HUDEP-2 (cell line): ENCODE measurements around the gene MGAT4C.
"Not testable (repeated sequence)": the region's sequence is repeated elsewhere in the genome, so short reads cannot be mapped to it uniquely, and the experiment has no call there.

ENCODE experiments used
- DNase-seq, 76 experiments: peaks; one replicate each; lab custom pipeline; 2025; ENCODE audit not compliant: unreplicated experiment in 76 of 76; lab: John Stamatoyannopoulos, UW

Gene MGAT4C

DNA sequence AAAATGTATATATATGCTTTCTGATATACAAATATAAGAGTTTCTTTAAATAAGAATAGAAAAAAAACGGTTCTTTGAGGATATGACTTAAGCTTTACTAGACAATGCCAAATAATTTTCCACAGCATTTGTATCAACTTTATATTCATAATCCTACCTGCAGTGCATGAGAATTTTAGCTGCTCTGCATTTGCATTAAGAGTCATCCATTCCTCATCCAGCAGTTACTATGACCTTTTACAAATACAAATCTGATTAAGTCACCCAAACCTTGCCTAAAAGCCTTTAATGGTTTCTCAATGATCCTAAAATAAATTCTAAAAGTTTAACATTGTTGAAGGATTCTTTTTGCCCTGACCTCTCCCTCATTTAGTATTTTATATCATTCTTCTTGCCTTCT lies 116.5 kb downstream of the MGAT4C start:
- DNase-seq = no peak

- no peak for DNase-seq
These were observed 117.4 kb downstream of the MGAT4C start for GRCh38 chr12:86138770-86139169.

DNA sequence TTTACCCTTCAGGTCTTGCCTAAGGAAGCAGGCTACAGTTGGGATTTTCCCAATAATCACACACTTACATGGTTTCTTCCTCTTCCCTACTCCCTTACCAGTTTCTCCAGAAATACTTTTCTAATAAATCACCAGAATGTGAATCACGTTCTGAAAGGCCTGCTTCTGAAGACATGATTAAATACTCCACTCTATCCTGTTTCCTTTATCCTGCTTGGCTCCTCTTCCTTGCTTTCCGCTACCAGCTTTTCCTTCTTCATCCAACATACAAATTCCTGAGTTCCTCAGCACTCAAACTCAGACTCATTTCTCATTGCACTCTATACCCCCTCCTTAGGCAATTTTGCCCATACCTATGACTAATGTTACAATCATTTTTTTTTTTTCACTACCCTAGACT lies 118.3 kb downstream of the MGAT4C start:
- no peak for DNase-seq

DNA sequence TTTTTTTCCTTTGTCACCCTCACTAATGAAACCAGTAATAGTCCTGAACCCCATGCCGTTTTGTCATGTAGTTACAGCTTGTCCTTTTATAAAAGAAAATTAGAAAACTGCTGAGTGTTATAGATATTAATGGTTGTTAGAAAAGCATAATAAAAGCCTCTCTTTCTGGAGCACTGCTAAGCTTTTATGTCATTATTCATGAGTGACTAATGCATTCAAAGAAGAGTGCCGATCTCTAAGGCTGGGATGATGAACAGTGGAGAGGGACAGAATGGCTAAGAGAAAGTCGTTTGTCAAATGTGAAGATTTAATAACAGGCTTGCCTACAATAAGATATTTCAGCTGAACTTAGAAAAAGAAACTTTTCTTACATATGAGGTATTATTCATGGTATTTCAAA lies 121.6 kb downstream of the MGAT4C start:
- no peak for DNase-seq

DNA sequence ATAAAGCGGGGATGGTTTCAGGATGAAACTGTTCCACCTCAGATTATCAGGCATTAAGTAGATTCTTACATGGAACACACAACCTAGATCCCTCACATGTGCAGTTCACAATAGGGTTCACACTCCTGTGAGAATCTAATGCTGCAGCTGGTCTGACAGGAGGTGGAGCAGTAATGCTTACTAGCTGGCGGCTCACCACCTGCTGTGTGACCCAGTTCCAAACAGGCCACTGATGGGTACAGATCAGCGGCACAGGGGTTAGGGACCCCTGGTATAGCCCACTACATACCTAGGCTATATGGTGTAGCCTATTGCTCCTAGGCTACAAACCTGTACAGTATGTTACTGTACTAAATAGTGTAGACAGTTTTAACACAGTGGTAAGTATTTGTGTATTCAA lies 129.3 kb downstream of the MGAT4C start:
- not testable (repeated sequence) for DNase-seq

GRCh38 chr12:86122846-86123468 lies 133.2 kb downstream of the MGAT4C start:
- no peak for DNase-seq

DNA sequence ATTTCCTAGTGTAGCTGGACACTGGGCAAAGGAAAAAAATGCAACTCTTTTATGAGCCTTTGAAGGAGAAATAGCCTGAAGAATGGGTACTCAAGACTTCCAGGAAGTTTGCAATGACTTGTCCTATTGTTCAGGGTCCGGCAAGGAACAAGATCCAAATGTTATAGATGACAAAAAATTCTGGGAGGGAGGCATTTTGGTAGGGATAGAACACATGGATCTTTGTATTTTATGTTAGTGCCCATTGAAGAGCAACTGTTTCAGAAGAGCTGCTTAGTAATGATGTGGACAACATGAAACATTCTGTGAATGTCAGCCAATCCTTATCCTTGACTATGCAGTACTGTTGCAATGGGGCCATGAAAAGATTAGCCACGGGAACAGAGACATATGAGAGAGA lies 138.0 kb downstream of the MGAT4C start:
- DNase-seq = no peak

GRCh38 chr12:86117711-86118110 lies 138.5 kb downstream of the MGAT4C start:
- no peak for DNase-seq

GRCh38 chr12:86104087-86104486 lies 152.1 kb downstream of the MGAT4C start:
- DNase-seq = no peak

DNA sequence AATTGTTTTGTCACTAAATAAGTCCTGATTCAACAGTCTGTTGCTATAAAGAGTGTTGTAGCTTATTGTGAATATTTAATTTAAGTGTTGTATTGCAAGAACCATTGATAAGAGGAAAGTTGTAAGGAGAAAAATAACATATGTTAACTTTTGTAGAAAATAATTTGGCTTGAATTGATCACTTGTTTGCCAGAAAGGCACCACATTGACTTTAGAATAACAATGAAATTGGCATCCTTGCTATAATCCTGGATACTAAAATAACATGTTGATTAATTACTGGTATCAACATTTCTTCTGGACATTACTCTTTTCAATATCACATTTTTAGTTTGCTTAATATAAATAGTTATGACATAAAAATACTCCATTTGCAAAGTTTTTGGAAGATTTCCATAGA lies 159.0 kb downstream of the MGAT4C start:
- no peak for DNase-seq

DNA sequence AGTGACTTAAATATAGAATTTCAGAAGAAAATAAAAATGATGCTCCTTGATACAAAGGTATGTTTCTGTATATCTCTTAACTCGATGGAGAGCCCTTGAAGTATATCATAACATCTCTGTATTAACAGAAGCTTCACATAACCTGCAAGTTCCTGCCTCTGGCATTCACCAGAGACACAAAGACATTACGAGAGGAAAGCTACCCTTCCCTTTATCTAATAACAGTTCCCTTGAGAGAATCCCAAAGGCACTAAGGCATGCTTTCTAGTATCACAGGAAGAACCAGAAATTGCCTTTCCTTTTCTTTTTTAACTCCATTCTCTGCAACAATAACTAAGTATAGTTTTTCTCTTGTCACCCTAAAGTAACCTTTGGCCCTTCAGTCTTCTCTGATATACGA lies 164.5 kb downstream of the MGAT4C start:
- DNase-seq = no peak

DNA sequence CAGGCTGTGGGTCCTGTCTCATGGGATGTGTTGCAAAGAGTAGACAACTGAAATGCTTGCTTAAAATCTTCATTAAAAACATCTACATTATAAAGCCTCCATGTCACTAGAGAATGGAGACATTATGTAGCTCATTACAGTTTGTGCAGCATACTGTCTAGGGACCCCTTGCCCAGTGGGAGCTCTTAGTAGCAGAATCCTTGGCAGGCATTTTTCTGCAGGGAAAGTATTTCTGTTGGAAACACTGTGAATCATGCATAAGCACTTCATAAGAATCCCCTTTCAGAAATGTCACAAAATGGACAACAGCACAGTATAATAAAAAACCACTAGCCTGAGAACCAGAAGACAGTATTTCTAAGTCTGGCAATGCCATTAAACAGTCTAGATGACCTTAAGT lies 174.3 kb downstream of the MGAT4C start:
- no peak for DNase-seq

- not testable (repeated sequence) for DNase-seq
These were observed 197.1 kb downstream of the MGAT4C start for GRCh38 chr12:86059052-86059451.

DNA sequence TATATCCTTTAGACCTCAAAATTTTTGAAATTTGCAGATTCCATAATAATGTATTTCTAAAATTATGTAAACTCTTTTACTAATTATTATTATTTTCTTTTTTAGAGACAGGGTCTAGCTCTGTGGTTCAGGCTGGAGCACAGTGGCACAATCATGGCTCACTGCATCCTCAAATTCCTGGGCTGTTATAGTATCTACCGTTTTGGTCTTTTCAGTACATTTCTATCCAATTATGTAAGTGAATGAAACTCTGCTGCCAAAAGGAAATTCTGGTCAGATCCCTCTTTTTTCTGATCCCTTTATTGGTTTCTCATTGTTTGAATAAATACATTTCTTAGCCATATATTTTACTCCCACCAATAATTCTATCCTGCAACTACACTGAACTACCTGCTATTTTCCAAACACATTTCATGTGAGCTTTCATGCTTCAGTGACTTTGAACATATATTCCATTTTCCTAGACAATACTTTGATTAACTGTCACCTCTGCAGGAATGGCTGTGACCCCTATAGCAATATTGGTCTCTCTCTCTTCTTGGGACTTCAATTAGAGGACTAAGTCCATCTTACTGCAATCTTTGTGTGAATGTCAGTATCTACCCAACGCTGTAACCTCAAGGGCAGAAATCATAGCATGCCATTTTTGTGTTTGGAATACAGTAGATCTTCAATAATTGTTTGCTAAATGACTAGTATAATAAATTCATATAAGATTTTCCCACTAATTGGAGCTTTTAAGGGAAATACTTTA lies 198.9 kb downstream of the MGAT4C start:
- DNase-seq = no peak

GRCh38 chr12:86052921-86053320 lies 203.3 kb downstream of the MGAT4C start:
- no peak for DNase-seq

DNA sequence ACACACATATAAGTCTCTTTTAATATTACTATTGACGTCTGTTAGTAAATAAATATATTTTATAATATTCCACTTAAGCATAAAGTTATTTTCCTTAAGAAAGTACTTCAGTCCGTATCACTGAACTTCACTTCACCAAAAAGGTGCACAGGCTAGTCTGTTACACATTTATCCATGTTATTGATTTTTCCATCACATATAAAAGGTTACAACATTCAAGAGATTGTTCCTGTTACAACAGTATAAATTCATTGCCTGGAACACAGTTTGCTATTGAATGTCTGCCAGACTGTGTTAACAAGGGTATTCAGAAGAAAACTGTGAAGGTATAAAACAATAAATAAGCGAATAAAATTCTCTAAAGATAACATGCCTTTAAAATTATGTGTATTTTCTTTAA lies 206.2 kb downstream of the MGAT4C start:
- no peak for DNase-seq

- no peak for DNase-seq
These were observed 211.8 kb downstream of the MGAT4C start for GRCh38 chr12:86044396-86044795.

GRCh38 chr12:86042062-86042461 lies 214.1 kb downstream of the MGAT4C start:
- no peak for DNase-seq

- no peak for DNase-seq
These were observed 237.8 kb downstream of the MGAT4C start for GRCh38 chr12:86018361-86018760.

DNA sequence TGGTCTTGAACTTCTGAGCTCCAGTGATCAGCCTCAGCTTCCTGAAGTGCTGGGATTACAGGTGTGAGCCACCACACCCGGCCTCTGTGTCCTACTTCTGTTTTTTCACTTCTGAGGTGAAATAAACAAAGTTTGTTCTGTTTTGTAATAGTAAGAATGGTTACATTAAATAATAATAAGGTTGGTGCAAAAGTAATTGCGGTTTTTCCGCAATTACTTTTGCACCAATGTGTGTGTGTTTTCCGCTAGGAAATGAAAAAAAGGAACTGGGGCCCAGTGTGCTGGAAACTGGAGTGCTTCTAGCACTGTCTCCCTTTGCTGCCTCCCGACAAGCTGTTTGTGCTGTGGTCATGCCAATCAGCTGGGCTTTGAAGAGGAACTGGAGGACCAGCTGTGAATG lies 241.2 kb downstream of the MGAT4C start:
- DNase-seq = no peak

GRCh38 chr12:86006727-86007126 lies 249.5 kb downstream of the MGAT4C start:
- DNase-seq = no peak

DNA sequence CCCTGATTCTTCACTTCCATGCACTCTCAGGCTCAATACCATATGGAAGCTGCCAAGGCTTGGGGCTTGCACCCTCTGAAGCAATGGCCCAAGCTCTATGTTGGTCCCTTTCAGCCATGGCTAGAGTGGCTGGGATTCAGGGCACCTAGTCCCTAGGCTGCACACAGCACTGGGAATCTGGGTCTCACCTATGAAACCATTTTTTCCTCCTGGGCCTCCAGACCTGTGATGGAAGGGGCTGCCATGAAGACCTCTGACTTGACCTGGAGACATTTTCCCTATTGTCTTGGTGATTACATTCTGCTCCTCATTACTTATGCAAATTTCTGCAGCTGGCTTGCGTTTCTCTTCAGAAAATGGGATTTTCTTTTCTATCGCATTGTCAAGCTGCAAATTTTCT lies 258.1 kb downstream of the MGAT4C start:
- DNase-seq = no peak

- no peak for DNase-seq
These were observed 259.9 kb downstream of the MGAT4C start for GRCh38 chr12:85996280-85996679.
